ENCODE results near the gene FANK1. TPM values are rescaled to one million over a fixed set of nuclear protein-coding genes. Genes with fewer than 3 reads are reported as not detected.
A peak's percentile ranks its signal among the peaks of the same experiment; 100 is the strongest.
"Not testable (repeated sequence)": the region's sequence is repeated elsewhere in the genome, so short reads cannot be mapped to it uniquely, and the experiment has no call there.

FANK1 gene
- total RNA-seq, 2 experiments from 2014 or later, result 0.92 to 1.1 TPM

GRCh38 chr10:125878957-125879835 is 17.2 kb upstream of the FANK1 start:
- H3K36me3 Mint-ChIP-seq, result peaks cover 54% of the 10 kb centered on the region
- peaks cover 6% of the 10 kb centered on the region for H3K4me1 Mint-ChIP-seq

GRCh38 chr10:125880719-125881118 is 15.6 kb upstream of the FANK1 start:
- H3K4me1 Mint-ChIP-seq, result peaks cover 5% of the 10 kb centered on the region
- H3K27me3 Mint-ChIP-seq, result no peaks in the 10 kb centered on the region
- peaks cover 41% of the 10 kb centered on the region for H3K36me3 Mint-ChIP-seq
- no peak overlapping the region for H3K27ac Mint-ChIP-seq
- H3K9me3 Mint-ChIP-seq, result peaks cover 6% of the 10 kb centered on the region
- no peak for DNase-seq
- H3K4me3 Mint-ChIP-seq, result no peak overlapping the region

More at GRCh38 chr10:125878957-125879835, 17.2 kb upstream of the FANK1 start:
- H3K27me3 Mint-ChIP-seq, result no peaks in the 10 kb centered on the region
- no peak for DNase-seq
- no peak overlapping the region for H3K27ac Mint-ChIP-seq
- H3K9me3 Mint-ChIP-seq, result peaks cover 6% of the 10 kb centered on the region
- no peak overlapping the region for H3K4me3 Mint-ChIP-seq

DNA sequence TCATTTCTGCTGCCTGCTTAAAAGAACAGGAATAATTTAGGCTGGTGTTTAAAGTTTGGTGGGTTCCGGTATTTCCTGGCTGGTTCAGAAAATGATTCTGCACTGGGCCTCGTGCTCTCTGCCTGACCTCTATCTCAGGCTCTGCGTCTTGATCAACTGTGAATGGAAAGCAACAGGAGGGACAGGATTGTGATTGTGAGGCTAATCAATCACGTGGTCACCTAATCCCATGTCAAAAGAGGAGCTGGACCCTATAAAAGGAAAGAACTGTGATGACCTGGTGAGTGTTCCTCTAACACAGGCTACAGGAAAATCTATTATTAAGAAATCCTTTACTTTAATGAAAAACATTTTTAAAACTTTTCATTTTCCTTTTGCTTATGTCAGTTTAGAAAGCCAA is 15.2 kb upstream of the FANK1 start, which contains the start of gene DHX32:
Gene DHX32 (minus strand): TSS at position 101 of the 400 bp plus-strand sequence. CDS start 468 bp downstream, outside the sequence.
- H3K27me3 Mint-ChIP-seq, result no peaks in the 10 kb centered on the region
- peaks cover 37% of the 10 kb centered on the region for H3K36me3 Mint-ChIP-seq
- H3K27ac Mint-ChIP-seq, result no peak within 1 kb of the TSS
- H3K4me3 Mint-ChIP-seq, result no peak within 1 kb of the TSS
- no peak for DNase-seq
- H3K9me3 Mint-ChIP-seq, result peaks cover 4% of the 10 kb centered on the region
- peaks cover 4% of the 10 kb centered on the region for H3K4me1 Mint-ChIP-seq

DNA sequence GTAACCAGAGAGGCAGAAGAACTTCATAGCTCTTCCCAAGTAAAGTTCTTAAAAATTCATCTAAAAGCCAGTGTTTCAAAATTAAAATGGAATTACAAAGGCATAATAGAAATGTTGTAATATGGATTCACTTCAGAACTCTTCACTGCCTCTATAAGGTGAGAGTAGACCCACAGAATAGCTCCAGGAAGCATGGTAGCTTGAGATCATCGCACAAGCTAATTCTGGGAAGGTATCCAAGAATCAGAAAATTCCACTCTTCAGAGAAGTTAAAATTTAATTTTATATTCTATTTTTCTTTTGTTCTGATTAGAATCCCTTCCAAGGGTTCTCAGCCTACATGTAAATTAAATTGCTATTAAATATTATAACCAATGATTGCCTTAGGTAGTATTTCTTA is 13.8 kb upstream of the FANK1 start:
- peaks cover 4% of the 10 kb centered on the region for H3K4me1 Mint-ChIP-seq
- no peak for DNase-seq
- H3K27me3 Mint-ChIP-seq, result no peaks in the 10 kb centered on the region
- no peaks in the 10 kb centered on the region for H3K9me3 Mint-ChIP-seq
- peaks cover 26% of the 10 kb centered on the region for H3K36me3 Mint-ChIP-seq
- no peak overlapping the region for H3K4me3 Mint-ChIP-seq
- H3K27ac Mint-ChIP-seq, result no peak overlapping the region

- Mint-ChIP-seq H3K9me3 (no peaks in the 10 kb centered on the region), H3K27ac (no peak overlapping the region), H3K4me3 (no peak overlapping the region), H3K36me3 (peaks cover 21% of the 10 kb centered on the region), H3K27me3 (no peaks in the 10 kb centered on the region), H3K4me1 (peaks cover 4% of the 10 kb centered on the region)
- no peak for DNase-seq
Observed at GRCh38 chr10:125883211-125883610, 13.2 kb upstream of the FANK1 start.

DNA sequence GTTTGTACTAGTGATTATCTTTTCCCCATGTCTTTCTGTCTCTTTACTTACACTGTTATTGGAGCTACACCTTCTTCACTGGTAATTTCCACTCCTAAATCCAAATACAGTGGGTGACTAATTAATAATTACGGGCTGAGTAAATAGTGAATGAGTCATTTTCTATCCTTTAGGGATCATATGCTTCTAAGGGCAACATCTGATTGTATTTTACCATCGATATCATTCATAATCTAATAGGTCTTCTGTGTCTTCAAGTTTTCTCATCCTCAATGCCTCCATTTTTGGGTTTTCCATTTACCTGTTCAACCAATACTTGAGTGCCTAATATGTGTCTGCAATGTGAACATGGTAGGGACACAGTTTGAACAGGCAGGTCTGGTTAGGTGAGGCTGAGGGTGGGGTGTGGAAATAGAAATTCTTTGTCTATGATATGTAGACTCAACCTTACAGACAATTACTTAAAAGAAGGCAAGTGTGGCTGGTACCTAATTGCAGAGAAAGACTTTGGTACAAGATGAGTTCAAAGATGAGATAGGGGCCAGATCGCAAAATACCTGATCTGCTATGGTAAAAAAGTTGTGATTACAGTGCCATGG is 9.4 kb upstream of the FANK1 start:
- H3K9me3 Mint-ChIP-seq, result no peaks in the 10 kb centered on the region
- peaks cover 3% of the 10 kb centered on the region for H3K36me3 Mint-ChIP-seq
- H3K27ac Mint-ChIP-seq, result no peak overlapping the region
- no peak overlapping the region for H3K4me3 Mint-ChIP-seq
- DNase-seq, result no peak
- peaks cover 2% of the 10 kb centered on the region for H3K4me1 Mint-ChIP-seq
- no peaks in the 10 kb centered on the region for H3K27me3 Mint-ChIP-seq

- not testable (repeated sequence) for H3K9me3 Mint-ChIP-seq, H3K27ac Mint-ChIP-seq, H3K36me3 Mint-ChIP-seq, H3K4me3 Mint-ChIP-seq, H3K27me3 Mint-ChIP-seq, H3K4me1 Mint-ChIP-seq, DNase-seq
Observed at GRCh38 chr10:125889441-125889840, 6.9 kb upstream of the FANK1 start.

GRCh38 chr10:125892402-125892801 is 4.0 kb upstream of the FANK1 start:
- not testable (repeated sequence) for H3K4me3 Mint-ChIP-seq, H3K36me3 Mint-ChIP-seq, H3K9me3 Mint-ChIP-seq, DNase-seq, H3K27me3 Mint-ChIP-seq, H3K27ac Mint-ChIP-seq
- H3K4me1 Mint-ChIP-seq, result peaks cover 13% of the 10 kb centered on the region

DNA sequence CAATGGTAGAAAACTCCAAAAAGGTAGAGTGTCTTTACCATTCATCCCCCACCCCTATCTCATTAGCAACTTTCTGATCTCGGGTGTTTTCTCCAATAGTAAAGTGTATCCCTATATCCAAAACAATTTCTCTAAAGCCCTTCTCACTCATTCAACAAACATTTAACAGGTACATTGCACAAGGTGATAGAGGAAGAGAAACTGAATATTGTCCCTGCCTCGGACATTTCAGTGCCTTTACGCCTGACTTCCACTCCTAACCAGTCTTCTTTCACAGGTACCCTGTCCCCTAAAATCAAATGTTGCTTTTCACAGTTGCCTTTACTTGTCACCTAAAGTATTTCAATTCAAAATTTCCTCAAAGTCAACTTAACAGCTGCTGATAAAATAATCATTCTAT is 2.2 kb upstream of the FANK1 start:
- H3K4me3 Mint-ChIP-seq, result peak overlapping the region; percentile 19
- not testable (repeated sequence) for H3K27me3 Mint-ChIP-seq

DNA sequence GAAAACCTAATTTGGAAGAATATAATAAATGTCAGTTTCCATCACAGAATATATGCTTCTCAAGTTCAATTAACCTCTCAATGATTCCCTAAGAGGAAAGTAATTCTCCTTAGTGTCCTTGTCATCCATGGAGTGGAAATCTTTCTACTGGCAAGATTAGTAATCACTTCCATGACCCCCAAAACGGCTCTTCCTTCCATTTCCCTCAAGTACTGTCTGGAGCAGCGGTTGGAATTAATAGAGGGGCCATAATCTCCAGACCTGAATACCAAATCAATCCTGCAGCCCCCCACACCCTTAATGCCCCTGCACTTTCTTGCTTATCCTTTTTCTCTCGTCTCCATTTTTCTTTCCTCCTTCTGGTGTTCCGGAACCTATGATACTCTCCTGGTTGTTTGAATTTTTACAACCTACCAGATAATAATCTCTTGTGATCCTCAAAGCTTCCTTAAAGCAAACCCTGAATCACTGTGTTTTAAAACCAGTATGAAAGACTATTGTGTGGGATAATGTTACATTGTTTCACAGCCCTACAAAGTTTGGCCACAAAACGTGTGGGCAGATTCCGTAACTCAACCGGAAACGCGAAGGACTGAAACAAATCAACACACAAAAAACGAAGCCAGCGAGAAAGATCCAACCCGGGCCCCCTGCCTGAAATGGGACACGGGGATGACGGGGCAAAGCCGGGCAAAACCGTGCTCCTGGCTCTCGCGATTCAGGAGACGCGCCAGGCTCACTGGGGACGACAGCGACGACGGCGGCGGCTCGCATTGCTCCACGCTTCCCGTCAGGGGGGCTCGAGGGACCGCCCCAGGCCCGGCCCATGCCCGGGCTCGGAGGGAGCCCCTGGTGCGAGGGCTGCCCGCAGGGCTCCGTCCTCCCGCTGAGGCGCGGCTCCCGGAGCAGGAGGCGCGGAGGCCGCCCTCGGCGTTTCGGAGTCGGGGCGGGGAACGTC is 955 bp upstream of the FANK1 start:
- H3K4me1 Mint-ChIP-seq, result peaks cover 17% of the 10 kb centered on the region
- H3K36me3 Mint-ChIP-seq, H3K9me3 Mint-ChIP-seq, H3K27me3 Mint-ChIP-seq: not testable (repeated sequence)
- peak; percentile 61 for DNase-seq
- H3K4me3 Mint-ChIP-seq, result peak overlapping the region; percentile 94
- H3K27ac Mint-ChIP-seq, result peak overlapping the region; percentile 82

More for the DNA sequence above, 2.2 kb upstream of the FANK1 start:
- not testable (repeated sequence) for H3K9me3 Mint-ChIP-seq, H3K36me3 Mint-ChIP-seq, H3K27ac Mint-ChIP-seq, DNase-seq
- peaks cover 17% of the 10 kb centered on the region for H3K4me1 Mint-ChIP-seq

DNA sequence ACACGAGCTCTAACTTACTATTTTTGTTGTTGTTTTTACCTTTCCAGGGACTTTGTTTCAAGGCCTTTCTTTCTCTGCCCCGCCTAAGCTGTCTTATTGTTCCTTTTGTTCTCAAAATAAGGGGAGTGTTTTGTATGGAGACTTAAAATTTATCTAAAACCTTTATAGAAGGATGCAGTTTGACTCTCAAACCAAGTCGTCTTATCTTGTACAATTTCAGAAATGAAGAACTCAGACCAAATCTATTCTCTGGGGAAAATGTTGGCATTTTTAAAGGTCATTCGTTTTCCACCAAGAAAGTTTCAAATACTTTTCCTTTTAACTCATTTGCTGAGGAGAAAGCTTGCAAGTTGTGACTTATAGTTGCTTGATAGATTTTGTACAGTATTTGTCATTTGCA is 953 bp downstream of the FANK1 start:
- H3K4me3 Mint-ChIP-seq, result peak overlapping the region; percentile 87
- not testable (repeated sequence) for H3K27me3 Mint-ChIP-seq, H3K9me3 Mint-ChIP-seq, DNase-seq, H3K36me3 Mint-ChIP-seq
- peaks cover 17% of the 10 kb centered on the region for H3K4me1 Mint-ChIP-seq
- peak overlapping the region; percentile 19 for H3K27ac Mint-ChIP-seq

GRCh38 chr10:125900963-125901362 is 4.6 kb downstream of the FANK1 start:
- not testable (repeated sequence) for H3K9me3 Mint-ChIP-seq, H3K36me3 Mint-ChIP-seq, H3K27ac Mint-ChIP-seq, DNase-seq, H3K4me1 Mint-ChIP-seq, H3K4me3 Mint-ChIP-seq
- peaks cover 16% of the 10 kb centered on the region for H3K27me3 Mint-ChIP-seq

DNA sequence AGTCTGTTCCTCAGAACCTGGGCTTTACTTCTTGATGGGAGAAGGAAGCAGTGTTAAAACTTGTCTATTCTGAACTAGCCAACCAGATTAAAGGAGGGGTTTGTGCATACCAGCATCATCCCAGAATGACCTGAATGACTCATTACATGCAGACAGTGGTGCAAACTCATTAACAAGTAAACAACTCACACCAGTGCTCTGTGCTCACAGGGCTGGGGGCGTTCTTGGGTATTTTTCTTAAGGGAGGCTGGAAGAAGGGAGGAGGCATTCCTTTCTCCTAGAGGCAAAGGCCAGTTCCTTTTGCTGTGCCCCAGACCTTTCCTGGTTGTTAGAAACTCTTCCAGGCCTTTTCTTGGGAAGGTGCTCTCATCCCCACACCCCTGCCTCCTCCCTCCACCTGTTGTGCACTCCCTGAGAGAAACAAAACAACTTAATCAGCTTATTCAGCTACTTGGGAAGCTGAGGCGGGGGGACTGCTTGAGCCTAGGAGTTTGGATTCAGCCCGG is 6.8 kb downstream of the FANK1 start:
- not testable (repeated sequence) for H3K9me3 Mint-ChIP-seq, H3K27ac Mint-ChIP-seq, H3K4me1 Mint-ChIP-seq, H3K4me3 Mint-ChIP-seq, DNase-seq, H3K36me3 Mint-ChIP-seq
- H3K27me3 Mint-ChIP-seq, result peaks cover 14% of the 10 kb centered on the region

- H3K4me3 Mint-ChIP-seq, H3K4me1 Mint-ChIP-seq, H3K36me3 Mint-ChIP-seq, H3K9me3 Mint-ChIP-seq, DNase-seq, H3K27ac Mint-ChIP-seq, H3K27me3 Mint-ChIP-seq: not testable (repeated sequence)
Observed at GRCh38 chr10:125905069-125905994, 9.0 kb downstream of the FANK1 start.

All from activated naive CD8-positive, alpha-beta T cell treated with anti-CD3 and anti-CD28 coated beads for 36 hours (primary cell).